GM12878 (cell line): ENCODE data around the gene MGAT2. TPM values are rescaled to one million over a fixed set of nuclear protein-coding genes. Genes with fewer than 3 reads are reported as not detected.

Source experiments
- BHLHE40 ChIP-seq, 2 experiments: fragments of 450-650 bp in 1 of 2; IDR thresholded peaks; 2 replicates each; pipeline ENCODE4 v1.6.1; 2011 to 2017; ENCODE audit warnings: low read depth in 2 of 2, borderline replicate concordance in 1 of 2, improper control_type of control experiment in 1 of 2, low read length in 1 of 2, mild to moderate bottlenecking in 1 of 2
- BMI1 ChIP-seq: fragments of 450-650 bp; IDR thresholded peaks from 2 replicates; pipeline ENCODE4 v1.6.1; 2016; ENCODE audit warnings: mild to moderate bottlenecking, moderate library complexity, borderline replicate concordance
- CBFB ChIP-seq: IDR thresholded peaks from 2 replicates; pipeline ENCODE4 v1.6.1; 2016; ENCODE audit warnings: antibody characterized with exemption, low read depth
- CREM ChIP-seq: IDR thresholded peaks from 2 replicates; pipeline ENCODE4 v1.6.1; 2014; ENCODE audit warnings: antibody characterized with exemption, low read depth
- FOXM1 ChIP-seq: IDR thresholded peaks from 2 replicates; pipeline ENCODE4 v1.6.1; 2012; ENCODE audit warnings: low read depth, mild to moderate bottlenecking, inconsistent platforms, low read length, moderate library complexity
- GABPA ChIP-seq: IDR thresholded peaks from 2 replicates; pipeline ENCODE4 v1.6.1; 2014; ENCODE audit warnings: antibody characterized with exemption, low read depth, mild to moderate bottlenecking, inconsistent platforms
- GATAD2B ChIP-seq: fragments of 450-650 bp; conservative IDR thresholded peaks from 2 replicates; pipeline ENCODE4 v1.6.1; 2017; ENCODE audit warnings: low read depth, mild to moderate bottlenecking, moderate library complexity
- IKZF1 ChIP-seq: fragments of 450-650 bp; conservative IDR thresholded peaks from 2 replicates; pipeline ENCODE4 v1.6.1; 2017; ENCODE audit warnings: antibody characterized with exemption, mild to moderate bottlenecking
- KDM1A ChIP-seq: fragments of 200-600 bp; sonication (generic); IDR thresholded peaks from 2 replicates; pipeline ENCODE4 v1.6.1; 2016; ENCODE audit warnings: borderline replicate concordance
- MEF2B ChIP-seq: fragments of 450-650 bp; IDR thresholded peaks from 2 replicates; pipeline ENCODE4 v1.6.1; 2018; ENCODE audit warnings: mild to moderate bottlenecking, moderate library complexity; ENCODE audit not compliant: partially characterized antibody, poor library complexity, severe bottlenecking
- MXI1 ChIP-seq: fragments of 150-350 bp; IDR thresholded peaks from 2 replicates; pipeline ENCODE4 v1.6.1; 2011; ENCODE audit warnings: low read depth, mild to moderate bottlenecking, inconsistent platforms, low read length, improper control_type of control experiment
- NBN ChIP-seq: fragments of 450-650 bp; IDR thresholded peaks from 2 replicates; pipeline ENCODE4 v1.6.1; 2016
- PAX5 ChIP-seq: IDR thresholded peaks from 2 replicates; pipeline ENCODE4 v1.6.1; 2011; ENCODE audit warnings: low read depth, low read length, borderline replicate concordance
- RCOR1 ChIP-seq: conservative IDR thresholded peaks from 2 replicates; pipeline ENCODE4 v1.6.1; 2012; ENCODE audit warnings: low read depth, low read length, improper control_type of control experiment
- RUNX3 ChIP-seq: IDR thresholded peaks from 2 replicates; pipeline ENCODE4 v1.6.1; 2012; ENCODE audit warnings: low read length, inconsistent platforms
- SIN3A ChIP-seq: IDR thresholded peaks from 2 replicates; pipeline ENCODE4 v1.6.1; 2012; ENCODE audit warnings: low read depth, low read length, improper control_type of control experiment
- SMAD5 ChIP-seq: IDR thresholded peaks from 2 replicates; pipeline ENCODE4 v1.6.1; 2016; ENCODE audit warnings: antibody characterized with exemption, low read depth
- ZNF384 ChIP-seq: IDR thresholded peaks from 2 replicates; pipeline ENCODE4 v1.6.1; 2012; ENCODE audit warnings: low read depth, mild to moderate bottlenecking, low read length, improper control_type of control experiment, borderline replicate concordance
- polyA plus RNA-seq, 11 experiments: library from polyadenylated mRNA; depleted of rRNA in 4 of 11; unstranded in 6 of 11; stranded (reverse) in 5 of 11; fragments of >200 nt; fragmentation: Nextera tagmentation in 4 of 11; fragmentation: Illumina TruSeq in 1 of 11; extraction: Ambion mirVana in 4 of 11; extraction: Trizol in 1 of 11; gene quantifications; 1 replicate in 1 of 11; 2 replicates in 10 of 11; pipeline versions ENCODE4 v1.2.1 to v1.2.3, GENCODE V29; 2011 to 2016; ENCODE audit warnings: inconsistent platforms in 2 of 11, missing spikeins in 2 of 11, low read depth in 1 of 11
- total RNA-seq, 4 experiments: library from RNA; depleted of rRNA in 3 of 4; stranded (reverse); fragments of >200 nt in 3 of 4; fragmentation: Illumina TruSeq in 1 of 4; extraction: Trizol in 1 of 4; gene quantifications; 2 replicates each; pipeline versions ENCODE4 v1.2.1 to v1.2.3, GENCODE V29; 2013 to 2021
- TF ChIP-seq, protein P1 (sequence below), 3 experiments: IDR thresholded peaks in 2 of 3; conservative IDR thresholded peaks in 1 of 3; 2 replicates each; pipeline ENCODE4 v1.5.1; 2011; ENCODE audit warnings: low read depth in 3 of 3, low read length in 3 of 3, mild to moderate bottlenecking in 3 of 3, control low read depth in 2 of 3, moderate library complexity in 2 of 3, inconsistent platforms in 1 of 3, mixed read lengths in 1 of 3; ENCODE audit not compliant: control insufficient read depth in 2 of 3, insufficient read depth in 1 of 3; ENCODE audit errors: extremely low read depth in 1 of 3
- TF ChIP-seq, protein P2 (sequence below): IDR thresholded peaks from 2 replicates; pipeline ENCODE4 v1.6.1; 2012; ENCODE audit warnings: low read length, inconsistent platforms
- TF ChIP-seq, protein P3 (sequence below): fragments of 450-650 bp; IDR thresholded peaks from 2 replicates; pipeline ENCODE4 v1.6.1; 2017; ENCODE audit warnings: mild to moderate bottlenecking, moderate library complexity
- TF ChIP-seq, protein P4 (sequence below): IDR thresholded peaks from 2 replicates; pipeline ENCODE4 v1.6.1; 2012; ENCODE audit warnings: low read depth, low read length, improper control_type of control experiment

MGAT2 gene
- total and polyA plus RNA-seq, 10 of the 15 experiments (the other 5 are each of a cell fraction or from before 2014, with no cell fraction given) = 0.03 to 51.8 (median 38.0) TPM; not detected in 1

DNA sequence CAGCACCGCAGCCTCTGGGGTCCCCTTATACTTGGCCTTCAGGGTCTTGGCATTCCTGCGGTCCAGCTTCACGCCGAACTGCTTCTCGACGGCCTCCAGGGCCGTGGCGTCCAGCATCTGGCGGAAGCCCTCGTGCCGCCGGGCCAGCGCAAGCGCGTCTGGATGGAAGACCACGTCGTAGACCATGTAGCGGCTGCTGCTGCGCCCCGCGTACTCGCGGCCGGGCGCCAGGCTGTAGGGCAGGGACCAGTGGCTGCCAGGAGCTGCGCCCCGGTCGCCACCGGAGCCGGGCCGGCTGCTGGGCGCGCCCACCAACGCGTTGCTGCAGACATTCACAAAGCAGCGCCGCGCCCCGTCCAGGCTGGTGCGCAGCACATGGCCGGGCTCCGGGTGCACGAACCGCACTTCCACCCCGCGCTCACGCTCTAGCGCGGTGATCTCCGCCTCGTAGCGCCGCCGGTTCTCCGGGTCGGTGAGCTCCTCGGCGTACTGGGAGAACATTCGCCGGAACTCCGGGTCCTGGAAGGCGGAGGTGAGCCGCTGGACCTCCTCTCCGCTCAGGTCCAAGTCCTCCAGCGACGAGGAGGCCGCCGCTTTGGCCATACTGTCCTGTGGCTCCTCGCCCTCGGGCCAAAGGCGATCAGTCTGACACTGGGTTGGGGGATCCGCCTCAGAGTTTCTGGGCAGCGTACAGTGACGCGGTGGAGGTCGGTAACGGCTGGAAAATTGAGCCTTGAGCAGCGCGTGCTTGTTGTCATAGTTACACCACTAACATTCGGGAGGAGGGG, 14.1 kb downstream of the MGAT2 start, which contains the start of gene DNAAF2 (continued):
- peak; percentile 93 for TF ChIP-seq IKZF1
- TF ChIP-seq, protein P1, sequence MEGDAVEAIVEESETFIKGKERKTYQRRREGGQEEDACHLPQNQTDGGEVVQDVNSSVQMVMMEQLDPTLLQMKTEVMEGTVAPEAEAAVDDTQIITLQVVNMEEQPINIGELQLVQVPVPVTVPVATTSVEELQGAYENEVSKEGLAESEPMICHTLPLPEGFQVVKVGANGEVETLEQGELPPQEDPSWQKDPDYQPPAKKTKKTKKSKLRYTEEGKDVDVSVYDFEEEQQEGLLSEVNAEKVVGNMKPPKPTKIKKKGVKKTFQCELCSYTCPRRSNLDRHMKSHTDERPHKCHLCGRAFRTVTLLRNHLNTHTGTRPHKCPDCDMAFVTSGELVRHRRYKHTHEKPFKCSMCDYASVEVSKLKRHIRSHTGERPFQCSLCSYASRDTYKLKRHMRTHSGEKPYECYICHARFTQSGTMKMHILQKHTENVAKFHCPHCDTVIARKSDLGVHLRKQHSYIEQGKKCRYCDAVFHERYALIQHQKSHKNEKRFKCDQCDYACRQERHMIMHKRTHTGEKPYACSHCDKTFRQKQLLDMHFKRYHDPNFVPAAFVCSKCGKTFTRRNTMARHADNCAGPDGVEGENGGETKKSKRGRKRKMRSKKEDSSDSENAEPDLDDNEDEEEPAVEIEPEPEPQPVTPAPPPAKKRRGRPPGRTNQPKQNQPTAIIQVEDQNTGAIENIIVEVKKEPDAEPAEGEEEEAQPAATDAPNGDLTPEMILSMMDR (IDR thresholded peaks at IDR 0.05 in 2 of 3, conservative IDR thresholded peaks at IDR 0.05 in 1 of 3; ENCODE audit: control insufficient read depth in 2 of 3, extremely low read depth in 1 of 3, insufficient read depth in 1 of 3, low read depth in 3 of 3, low read length in 3 of 3) = no peak
- TF ChIP-seq GABPA = no peak
- no peak for TF ChIP-seq RUNX3
- no peak for TF ChIP-seq PAX5
- peak in 1 of 2 experiments; percentile 72; a peak in 2 of 4 replicates for TF ChIP-seq BHLHE40 (IDR thresholded peaks at IDR 0.05; ENCODE audit: borderline replicate concordance in 1 of 2, low read depth in 2 of 2, low read length in 1 of 2)
- no peak for TF ChIP-seq KDM1A
- TF ChIP-seq NBN = no peak; the same call in 1 of the 2 replicates
- no peak for TF ChIP-seq ZNF384
- no peak for TF ChIP-seq SMAD5
- TF ChIP-seq, protein P2, sequence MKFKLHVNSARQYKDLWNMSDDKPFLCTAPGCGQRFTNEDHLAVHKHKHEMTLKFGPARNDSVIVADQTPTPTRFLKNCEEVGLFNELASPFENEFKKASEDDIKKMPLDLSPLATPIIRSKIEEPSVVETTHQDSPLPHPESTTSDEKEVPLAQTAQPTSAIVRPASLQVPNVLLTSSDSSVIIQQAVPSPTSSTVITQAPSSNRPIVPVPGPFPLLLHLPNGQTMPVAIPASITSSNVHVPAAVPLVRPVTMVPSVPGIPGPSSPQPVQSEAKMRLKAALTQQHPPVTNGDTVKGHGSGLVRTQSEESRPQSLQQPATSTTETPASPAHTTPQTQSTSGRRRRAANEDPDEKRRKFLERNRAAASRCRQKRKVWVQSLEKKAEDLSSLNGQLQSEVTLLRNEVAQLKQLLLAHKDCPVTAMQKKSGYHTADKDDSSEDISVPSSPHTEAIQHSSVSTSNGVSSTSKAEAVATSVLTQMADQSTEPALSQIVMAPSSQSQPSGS = no peak
- TF ChIP-seq, protein P3, sequence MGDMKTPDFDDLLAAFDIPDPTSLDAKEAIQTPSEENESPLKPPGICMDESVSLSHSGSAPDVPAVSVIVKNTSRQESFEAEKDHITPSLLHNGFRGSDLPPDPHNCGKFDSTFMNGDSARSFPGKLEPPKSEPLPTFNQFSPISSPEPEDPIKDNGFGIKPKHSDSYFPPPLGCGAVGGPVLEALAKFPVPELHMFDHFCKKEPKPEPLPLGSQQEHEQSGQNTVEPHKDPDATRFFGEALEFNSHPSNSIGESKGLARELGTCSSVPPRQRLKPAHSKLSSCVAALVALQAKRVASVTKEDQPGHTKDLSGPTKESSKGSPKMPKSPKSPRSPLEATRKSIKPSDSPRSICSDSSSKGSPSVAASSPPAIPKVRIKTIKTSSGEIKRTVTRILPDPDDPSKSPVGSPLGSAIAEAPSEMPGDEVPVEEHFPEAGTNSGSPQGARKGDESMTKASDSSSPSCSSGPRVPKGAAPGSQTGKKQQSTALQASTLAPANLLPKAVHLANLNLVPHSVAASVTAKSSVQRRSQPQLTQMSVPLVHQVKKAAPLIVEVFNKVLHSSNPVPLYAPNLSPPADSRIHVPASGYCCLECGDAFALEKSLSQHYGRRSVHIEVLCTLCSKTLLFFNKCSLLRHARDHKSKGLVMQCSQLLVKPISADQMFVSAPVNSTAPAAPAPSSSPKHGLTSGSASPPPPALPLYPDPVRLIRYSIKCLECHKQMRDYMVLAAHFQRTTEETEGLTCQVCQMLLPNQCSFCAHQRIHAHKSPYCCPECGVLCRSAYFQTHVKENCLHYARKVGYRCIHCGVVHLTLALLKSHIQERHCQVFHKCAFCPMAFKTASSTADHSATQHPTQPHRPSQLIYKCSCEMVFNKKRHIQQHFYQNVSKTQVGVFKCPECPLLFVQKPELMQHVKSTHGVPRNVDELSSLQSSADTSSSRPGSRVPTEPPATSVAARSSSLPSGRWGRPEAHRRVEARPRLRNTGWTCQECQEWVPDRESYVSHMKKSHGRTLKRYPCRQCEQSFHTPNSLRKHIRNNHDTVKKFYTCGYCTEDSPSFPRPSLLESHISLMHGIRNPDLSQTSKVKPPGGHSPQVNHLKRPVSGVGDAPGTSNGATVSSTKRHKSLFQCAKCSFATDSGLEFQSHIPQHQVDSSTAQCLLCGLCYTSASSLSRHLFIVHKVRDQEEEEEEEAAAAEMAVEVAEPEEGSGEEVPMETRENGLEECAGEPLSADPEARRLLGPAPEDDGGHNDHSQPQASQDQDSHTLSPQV = no peak
- TF ChIP-seq MXI1 = peak; percentile 92
- TF ChIP-seq SIN3A = peak; percentile 83
- no peak for TF ChIP-seq MEF2B
- TF ChIP-seq RCOR1 = no peak
- TF ChIP-seq, protein P4, sequence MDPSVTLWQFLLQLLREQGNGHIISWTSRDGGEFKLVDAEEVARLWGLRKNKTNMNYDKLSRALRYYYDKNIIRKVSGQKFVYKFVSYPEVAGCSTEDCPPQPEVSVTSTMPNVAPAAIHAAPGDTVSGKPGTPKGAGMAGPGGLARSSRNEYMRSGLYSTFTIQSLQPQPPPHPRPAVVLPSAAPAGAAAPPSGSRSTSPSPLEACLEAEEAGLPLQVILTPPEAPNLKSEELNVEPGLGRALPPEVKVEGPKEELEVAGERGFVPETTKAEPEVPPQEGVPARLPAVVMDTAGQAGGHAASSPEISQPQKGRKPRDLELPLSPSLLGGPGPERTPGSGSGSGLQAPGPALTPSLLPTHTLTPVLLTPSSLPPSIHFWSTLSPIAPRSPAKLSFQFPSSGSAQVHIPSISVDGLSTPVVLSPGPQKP = no peak
- no peak; the same call in 1 of the 2 replicates for TF ChIP-seq GATAD2B
- peak; percentile 96 for TF ChIP-seq BMI1
- no peak for TF ChIP-seq CBFB
- TF ChIP-seq CREM = peak; percentile 11; the same call in 1 of the 2 replicates
- TF ChIP-seq FOXM1 = no peak
